HG02943 (cell line): ENCODE data around the gene RABEP2.
A peak's percentile ranks its signal among the peaks of the same experiment; 100 is the strongest.
"Not testable (repeated sequence)": the region's sequence is repeated elsewhere in the genome, so short reads cannot be mapped to it uniquely, and the experiment has no call there.

Source experiments
- ATAC-seq: cut with Tn5 transposase; IDR thresholded peaks from one replicate; pipeline ENCODE4 v1.9.1; 2021; ENCODE audit warnings: mild to moderate bottlenecking, low read depth, moderate library complexity; ENCODE audit not compliant: unreplicated experiment

RABEP2 gene

GRCh38 chr16:28932339-28933141, 7.5 kb upstream of the RABEP2 start:
- no peak for ATAC-seq

DNA sequence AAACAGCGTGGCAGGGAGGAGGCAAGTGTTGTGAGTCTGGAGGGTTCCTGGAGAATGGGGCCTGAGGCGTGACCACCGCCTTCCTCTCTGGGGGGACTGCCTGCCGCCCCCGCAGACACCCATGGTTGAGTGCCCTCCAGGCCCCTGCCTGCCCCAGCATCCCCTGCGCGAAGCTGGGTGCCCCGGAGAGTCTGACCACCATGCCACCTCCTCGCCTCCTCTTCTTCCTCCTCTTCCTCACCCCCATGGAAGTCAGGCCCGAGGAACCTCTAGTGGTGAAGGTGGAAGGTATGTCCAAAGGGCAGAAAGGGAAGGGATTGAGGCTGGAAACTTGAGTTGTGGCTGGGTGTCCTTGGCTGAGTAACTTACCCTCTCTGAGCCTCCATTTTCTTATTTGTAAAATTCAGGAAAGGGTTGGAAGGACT, 6.8 kb upstream of the RABEP2 start, which contains the start of gene CD19:
CD19 (plus strand) TSS at position 171 of the 425 bp plus-strand sequence; CDS start at position 201, 30 bp downstream.
- ATAC-seq: no peak

GRCh38 chr16:28930652-28931051, 5.6 kb upstream of the RABEP2 start:
- peak; percentile 56 for ATAC-seq

- no peak for ATAC-seq
Measured at GRCh38 chr16:28930203-28930602, 5.2 kb upstream of the RABEP2 start.

- no peak for ATAC-seq
Measured at GRCh38 chr16:28927815-28928214, 2.8 kb upstream of the RABEP2 start.

- ATAC-seq: not testable (repeated sequence)
Measured at GRCh38 chr16:28926284-28926683, 1.2 kb upstream of the RABEP2 start.

DNA sequence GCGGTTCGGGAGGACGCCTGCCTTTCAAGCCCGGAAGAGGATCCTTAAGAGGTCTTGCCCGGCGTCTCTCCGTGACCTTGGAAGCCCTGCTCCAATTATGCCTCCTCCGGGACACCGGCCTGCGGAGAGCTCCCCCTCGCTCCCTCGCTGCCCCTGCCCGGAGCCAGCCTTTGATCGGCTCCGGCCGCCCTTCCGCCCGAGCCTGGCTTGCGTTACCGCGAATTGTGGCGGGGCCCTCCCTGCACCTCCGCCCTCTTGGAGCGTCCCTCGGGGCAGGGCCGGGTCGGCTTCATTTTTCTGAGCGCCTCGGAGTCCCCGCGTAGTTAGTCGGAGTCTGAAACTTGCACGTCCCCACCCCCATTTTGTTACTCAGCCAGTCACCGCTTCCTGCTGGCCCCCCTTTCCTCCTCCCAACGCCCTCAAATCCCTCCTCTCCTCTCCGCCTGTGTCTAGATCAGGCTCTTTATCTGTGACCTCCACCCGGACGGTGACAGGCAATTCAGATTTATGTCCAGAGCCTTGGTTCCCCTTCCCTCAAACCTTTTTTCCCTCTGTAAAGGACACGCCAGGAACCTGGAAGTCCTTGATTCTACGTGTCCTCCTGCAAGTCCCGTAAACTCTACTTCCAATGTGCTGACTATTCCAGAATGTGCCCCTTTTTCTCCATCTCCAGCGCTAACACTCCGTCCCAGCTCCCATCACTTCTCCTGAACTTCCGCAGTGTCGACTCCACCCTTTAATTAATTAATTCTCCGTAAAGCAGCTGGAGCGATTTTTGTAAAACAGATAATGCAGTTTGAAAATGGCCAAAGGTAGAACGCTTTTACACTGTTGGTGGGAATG, 569 bp upstream of the RABEP2 start:
- peak; percentile 25 for ATAC-seq

DNA sequence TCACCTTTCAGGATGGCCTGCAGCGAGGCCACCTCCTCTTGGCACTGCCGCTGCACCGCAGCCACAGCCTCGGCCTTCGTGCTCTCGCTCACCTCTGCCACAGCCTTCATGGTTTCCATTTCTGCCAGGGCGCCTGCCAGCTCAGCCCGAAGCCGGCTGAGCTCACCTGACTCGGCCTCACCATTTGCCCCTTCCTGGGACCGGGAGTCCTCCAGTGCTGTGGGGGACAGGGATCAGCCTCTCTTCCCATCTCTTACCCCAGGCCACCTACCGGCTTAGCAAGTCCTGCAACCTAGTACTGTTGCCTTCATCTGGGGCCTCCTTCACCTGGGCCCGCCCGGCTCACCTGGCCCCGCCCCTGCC, 658 bp downstream of the RABEP2 start:
- no peak for ATAC-seq

GRCh38 chr16:28923652-28924398, 1.2 kb downstream of the RABEP2 start:
- ATAC-seq: peak; percentile 53

DNA sequence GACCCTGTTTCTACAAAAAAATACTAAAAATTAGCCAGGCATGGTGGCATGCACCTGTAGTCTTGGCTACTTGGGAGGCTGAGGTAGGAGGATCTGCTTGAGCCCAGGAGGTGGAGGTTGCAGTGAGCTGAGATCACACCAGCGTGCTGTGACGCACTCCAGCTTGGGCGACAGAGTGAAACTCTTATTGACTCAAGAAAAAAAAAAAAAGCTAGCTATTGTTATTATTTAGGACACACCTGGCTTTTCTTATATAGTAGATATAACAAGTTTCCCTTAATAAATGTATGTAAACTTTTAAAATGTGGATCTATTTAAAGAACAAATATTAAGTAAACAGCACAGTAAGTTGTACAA, 1.8 kb downstream of the RABEP2 start:
- no peak for ATAC-seq

DNA sequence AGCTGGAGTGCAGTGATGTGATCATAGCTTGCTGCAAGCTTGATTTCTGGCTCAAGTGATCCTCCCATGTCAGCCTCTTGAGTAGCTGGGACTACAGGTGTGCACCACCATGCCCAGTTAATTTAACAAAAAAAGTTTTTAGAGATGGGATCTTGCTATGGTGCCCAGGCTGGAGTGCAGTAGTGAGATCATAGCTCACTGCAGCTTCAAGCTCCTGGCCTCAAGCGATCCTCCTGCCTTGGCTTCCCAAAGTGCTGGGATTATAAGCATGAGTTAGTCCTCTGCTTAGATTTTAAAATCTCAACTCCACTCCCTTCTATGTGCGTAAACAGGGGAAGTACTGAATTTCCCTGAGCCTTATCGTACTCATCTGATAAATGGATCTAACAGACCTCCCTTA, 6.3 kb downstream of the RABEP2 start:
- no peak for ATAC-seq

DNA sequence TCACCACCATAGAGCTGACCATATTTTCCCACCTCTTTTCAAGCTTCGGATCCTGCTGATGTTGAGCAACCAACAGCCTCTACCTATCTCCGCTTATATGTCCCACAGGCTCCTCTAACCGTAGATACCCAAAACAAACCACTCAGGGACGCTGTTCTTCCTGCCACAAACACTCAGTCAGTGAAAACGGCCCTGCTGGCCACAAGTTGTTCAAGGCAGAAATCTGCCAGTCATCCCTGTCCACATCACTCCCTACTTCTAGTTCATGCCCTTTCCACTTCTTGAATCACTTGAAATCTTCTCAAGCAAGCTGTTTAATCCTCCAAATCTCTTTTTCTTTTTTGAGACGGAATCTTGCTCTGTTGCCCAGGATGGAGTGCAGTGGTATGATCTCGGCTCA, 7.9 kb downstream of the RABEP2 start:
- ATAC-seq: no peak

- no peak for ATAC-seq
Measured at GRCh38 chr16:28915181-28915580, 9.9 kb downstream of the RABEP2 start.

DNA sequence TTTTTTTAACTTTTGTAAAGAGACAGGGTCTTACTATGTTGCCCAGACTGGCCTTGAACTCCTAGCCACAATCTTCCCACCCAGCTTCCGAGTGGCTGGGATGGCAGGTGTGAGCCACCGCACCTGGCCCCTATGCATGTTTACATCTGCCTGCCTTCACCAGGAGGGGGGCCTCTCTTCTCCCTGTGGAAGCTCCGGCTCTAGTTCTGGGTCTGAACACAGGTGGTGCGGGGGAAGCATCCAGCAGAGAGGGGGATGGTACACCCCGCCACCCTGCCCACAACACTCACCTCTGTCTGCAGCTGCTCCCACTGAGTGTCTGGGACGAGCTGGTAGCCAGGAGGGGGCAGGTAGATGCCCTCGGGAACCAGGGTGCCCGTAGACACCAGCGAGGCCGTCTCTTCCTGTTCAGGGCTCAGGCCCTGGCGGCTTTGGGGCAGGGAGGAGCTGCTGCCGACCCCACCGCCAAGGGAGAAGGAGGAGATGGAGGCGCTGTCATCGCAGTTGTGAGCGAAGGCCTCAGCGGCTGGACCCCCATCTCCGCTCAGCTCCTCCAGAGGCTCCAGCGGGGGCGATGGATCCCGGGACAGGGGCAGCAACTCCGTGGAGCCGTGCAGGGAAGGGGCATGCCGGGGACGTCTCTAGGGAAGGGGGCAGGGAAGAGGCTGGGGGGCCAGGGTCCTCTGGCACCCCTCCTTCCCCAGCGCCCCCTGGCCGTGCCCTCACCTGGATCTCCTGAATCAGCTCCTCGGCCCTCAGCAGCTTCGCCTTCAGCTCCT, 10.9 kb downstream of the RABEP2 start:
- ATAC-seq: no peak

DNA sequence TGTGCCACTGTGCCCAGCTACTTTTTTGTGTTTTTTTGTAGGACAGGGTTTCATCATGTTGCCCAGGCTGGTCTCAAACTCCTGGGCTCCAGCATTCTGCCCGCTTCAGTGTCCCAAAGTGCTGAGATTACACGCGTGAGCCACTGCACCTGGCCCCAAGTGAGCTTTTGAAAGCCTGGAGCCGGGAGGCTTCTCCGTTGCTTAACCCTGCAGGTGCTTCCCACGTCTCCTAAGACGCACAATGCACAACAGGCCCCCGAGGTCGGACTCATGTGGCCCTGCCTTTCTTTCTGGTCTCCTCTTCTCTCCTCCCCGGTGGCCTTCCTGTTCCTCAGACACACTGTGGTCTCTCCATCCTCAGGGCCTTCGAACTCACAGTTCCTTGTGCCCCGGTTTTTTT, 12.5 kb downstream of the RABEP2 start:
- ATAC-seq: no peak

DNA sequence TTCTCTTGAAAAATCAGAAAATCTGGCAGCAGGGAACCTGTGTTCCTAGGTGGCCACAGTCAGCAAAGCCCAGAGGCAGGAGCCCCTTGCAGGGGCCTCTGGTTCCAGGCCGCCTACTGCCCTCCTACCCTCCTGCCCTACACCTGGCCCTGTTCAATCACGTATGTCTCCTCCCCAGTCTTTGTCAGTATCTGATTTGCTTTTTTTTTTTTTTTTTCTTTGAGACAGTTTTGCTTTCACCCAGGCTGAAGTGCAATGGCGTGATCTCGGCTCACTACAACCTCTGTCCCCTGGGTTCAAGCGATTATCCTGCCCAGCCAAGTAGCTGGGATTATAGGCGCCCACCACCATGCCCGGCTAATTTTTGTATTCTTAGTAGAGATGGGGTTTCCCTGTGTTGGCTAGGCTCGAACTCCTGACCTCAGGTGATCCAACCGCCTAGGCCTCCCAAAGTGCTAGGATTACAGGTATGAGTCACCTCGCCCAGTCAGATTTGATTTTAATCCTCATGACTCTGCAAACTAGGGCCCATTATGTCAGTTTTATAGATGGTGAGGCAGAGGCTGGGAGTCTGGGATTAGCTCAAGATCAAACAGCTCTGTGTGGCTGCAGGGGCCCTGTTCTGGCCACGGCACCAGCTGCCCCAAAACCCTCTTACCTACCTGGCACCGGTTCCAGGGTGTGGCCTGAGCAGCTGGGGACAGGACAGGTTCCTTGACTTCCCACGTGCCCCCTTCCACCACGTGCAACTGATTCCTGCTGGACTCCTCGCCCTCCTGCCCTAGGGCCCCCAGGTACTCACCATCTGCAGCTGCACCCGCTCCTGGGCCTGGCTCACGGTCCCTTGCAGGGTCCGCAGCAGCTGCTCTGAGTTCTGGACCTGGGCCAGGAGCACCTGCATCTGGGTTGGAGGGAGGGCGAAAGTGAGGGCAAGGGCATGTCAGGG, 14.7 kb downstream of the RABEP2 start:
- no peak for ATAC-seq

DNA sequence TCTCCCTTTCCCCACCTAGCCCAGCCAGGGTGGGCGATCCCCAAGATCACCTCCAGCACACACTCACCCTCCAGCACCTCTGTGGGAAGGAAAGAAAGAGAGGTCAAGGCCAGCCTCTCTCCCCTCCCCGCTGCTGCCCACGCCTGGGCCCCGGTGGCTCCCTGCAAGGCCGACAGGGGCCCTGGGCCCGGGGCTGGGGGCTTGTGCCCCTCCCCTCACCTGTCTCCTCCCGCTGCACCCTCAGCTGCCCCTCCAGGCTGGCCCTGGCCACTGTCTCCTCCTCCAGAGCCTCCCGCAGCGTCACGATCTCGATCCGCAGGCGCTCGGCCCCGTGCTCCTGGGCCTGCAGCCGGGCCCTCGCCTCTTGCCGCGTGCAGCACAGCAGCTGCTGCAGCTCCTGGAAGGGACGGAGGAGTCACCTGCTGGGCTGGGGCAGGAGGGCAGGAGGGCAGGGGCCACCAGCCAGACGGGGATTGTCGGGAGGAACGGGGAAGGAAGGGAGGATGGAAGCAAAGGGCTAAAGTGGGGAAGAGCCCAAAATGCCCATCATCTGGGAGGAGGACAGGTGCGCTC, 19.2 kb downstream of the RABEP2 start:
- ATAC-seq: no peak

- no peak for ATAC-seq
Measured at GRCh38 chr16:28905229-28905754, 19.7 kb downstream of the RABEP2 start.

GRCh38 chr16:28904828-28905227, 20.2 kb downstream of the RABEP2 start:
- ATAC-seq: no peak
